Measurements from ENCODE around the gene JMJD4.
A peak's percentile ranks its signal among the peaks of the same experiment; 100 is the strongest.

Gene JMJD4, protein sequence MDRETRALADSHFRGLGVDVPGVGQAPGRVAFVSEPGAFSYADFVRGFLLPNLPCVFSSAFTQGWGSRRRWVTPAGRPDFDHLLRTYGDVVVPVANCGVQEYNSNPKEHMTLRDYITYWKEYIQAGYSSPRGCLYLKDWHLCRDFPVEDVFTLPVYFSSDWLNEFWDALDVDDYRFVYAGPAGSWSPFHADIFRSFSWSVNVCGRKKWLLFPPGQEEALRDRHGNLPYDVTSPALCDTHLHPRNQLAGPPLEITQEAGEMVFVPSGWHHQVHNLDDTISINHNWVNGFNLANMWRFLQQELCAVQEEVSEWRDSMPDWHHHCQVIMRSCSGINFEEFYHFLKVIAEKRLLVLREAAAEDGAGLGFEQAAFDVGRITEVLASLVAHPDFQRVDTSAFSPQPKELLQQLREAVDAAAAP

DNA sequence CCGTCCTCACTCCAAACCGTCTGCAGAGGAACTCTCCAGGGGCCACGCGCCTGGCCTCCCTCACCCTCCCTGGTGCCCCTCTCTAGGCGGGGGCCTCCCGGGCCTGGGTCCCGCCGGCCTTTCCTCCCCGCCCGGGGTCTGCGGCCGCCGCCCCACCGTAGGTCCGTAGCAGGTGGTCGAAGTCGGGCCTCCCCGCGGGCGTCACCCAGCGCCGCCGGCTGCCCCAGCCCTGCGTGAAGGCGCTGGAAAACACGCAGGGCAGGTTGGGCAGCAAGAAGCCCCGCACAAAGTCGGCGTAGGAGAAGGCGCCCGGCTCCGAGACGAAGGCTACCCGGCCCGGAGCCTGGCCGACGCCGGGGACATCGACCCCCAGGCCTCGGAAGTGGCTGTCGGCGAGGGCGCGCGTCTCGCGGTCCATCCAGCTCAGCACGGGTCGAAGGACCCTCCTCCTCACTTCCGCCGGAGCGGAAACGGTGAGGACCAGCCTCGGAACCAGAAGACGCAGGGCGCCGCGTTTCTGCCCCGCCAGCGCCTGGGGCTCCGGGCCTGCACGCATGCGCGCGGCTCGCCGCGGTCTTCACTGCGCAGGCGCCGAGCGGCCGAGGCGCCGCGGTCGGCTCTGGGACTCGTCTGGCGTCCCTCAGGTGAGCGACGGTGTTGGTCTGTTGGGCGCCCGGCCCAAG lies at the start of gene JMJD4, which contains the start of gene SNAP47:
TSS of gene JMJD4 (minus strand) at position 447 of the 683 bp plus-strand sequence. CDS start at position 418, 29 bp downstream.
TSS of gene SNAP47 (plus strand) at position 580 of the 683 bp plus-strand sequence. CDS start 12,302 bp downstream, outside the sequence.
- peak; percentile 90 for DNase-seq

DNA sequence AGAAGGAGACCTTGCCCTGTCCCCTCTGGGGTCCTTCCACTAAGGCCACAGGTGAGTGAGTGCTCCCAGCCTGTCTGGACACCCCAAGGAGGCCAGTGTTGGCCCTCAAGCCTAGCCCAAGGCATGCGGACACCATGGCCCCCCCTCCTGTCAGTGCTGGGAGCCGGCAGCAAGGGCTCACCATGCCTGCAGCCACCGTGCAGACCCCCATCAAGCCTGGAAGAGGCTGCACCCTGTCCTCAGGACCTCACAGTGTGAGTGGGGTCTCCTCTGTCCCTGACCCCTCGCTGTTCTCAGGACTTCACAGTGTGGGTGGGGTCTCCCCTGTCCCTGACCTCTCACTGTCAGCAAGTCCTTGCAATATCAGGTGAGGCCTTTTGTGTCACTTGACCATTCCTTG lies 47.1 kb upstream of the JMJD4 start:
- DNase-seq: no peak

DNA sequence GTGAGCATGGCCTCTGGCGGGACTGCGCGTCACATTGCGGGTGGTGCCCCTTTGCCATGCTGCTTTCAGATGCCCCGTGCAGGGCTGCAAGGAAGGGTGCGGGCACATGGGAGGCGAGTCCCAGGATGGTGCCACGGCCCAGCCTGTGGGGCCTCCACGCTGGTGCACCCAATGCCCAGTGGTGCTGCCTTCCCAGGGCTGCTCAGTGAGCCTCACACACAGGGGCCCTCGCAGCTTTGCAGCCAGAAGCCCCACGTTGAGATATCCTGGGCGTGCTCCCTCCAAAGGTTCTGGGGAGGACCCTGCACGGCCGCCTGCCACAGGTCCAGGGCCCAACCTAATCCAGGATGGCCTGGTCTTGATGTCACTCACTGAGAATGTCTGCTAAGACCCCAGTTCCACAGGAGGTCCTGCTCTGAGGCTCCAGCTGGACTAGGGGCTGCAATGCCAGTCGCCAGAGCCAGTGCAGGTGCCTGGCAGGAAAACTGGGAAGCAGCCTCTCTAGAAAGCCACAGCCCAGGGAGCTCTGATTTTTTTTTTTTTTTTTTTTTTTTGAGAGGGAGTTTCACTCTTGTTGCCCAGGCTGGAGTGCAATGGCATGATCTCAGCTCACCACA lies 46.3 kb upstream of the JMJD4 start:
- no peak for DNase-seq

DNA sequence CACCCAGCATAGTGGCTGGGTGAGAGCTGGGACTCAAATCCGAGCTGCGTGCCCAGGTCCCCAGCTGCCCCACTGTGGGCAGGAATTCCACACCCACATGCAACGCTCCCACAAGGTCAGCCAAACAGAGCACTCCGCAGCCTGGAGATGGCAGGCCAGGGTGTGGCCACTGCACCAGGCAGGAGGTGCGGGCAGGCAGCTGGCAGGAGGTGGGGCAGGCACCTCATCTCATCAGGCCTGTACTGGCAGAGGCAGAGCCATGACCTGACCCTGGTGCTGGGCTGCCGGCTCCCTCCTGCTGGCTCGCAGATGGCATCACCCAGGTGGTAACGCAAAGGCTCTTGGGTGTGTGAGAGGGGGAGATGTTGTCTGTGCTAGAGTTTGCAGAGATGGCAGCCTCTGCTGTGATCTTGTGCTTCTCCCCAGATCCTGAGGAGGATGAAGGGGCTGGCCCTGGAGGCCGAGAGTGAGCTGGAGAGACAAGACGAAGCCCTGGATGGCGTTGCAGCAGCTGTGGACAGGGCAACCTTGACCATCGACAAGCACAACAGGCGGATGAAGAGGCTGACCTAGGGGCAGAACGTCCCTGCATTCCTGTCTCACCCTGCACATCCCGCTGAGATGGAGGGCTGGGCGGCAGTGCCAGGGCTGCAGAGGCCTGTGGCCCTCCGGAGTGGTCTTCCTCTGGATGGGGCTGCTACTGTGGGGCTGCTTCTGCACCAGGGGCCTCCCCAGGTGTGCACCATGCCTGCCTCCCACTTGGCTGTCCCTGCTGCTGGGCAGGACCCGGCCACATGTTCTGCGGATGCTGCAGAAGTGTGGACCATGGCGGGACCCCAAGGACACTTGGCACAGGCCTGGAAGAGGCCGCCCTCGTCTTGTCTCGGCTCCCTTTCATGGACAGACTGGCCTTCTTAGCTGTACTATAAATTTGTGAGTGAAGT lies 45.3 kb upstream of the JMJD4 start:
- no peak for DNase-seq

DNA sequence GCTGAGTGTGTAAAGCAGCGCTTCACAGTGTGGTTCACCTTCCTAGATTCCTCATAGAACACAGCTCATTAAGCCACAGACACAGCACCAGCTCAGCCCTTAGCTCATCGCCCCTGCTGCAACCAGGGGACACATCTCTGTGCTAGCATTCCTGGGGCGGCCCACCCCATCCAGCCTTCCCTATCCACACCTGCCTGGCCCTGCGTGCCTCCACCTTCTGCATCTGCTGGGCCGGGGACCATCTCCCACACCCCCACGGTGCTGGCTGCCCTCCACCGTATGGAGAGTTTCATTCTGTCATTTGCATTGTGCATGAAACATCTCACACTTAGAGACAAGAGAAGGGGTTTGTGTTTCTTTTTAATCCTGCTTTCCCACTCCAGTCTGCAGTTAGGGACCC lies 44.6 kb upstream of the JMJD4 start:
- no peak for DNase-seq

DNA sequence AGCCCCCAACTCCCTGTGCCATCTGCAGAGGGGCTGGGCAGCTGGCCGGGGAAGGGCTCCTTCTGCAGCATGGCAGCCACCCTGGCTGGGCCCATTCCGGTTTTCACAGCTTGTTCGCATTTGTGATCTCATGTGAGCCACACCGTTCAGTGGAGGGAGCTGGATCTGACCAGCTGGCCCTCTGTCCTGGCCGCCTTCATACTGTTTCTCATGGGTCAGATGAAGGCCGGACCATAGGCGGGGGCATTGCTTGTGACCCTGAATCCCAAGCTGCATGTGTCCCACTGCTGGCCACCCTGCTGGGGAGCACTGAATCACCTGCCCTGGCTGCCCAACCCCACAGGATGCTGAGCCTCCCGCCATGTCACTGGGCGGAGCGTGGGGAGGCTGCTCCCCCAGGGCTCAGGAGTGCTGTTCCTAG lies 43.9 kb upstream of the JMJD4 start:
- DNase-seq: no peak

DNA sequence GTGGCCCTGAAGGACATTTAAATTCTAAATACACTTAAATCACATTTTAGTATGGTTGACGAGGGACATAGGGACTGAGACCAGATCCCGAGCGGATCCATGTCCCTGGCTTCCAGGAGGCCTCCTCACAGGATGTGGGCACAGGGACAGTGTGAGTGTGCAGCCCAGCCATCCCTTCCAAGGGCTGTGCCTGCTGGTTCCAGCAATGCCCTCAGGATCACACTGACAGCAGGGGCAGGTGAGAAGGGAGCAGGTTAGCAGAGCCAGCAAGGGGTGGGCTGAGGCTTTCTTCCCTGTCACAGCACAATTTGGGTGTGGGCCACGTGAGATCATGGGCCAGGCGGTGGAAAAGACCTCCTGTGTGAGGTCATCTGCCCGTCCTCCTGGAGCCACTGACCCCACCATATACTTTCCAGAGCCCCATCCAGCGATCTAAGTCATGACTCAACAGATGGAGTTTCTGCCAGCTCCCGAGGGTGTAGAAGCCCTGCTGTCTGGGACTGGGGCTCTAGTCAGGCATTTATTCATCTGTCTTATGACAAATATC lies 43.4 kb upstream of the JMJD4 start:
- DNase-seq: no peak

DNA sequence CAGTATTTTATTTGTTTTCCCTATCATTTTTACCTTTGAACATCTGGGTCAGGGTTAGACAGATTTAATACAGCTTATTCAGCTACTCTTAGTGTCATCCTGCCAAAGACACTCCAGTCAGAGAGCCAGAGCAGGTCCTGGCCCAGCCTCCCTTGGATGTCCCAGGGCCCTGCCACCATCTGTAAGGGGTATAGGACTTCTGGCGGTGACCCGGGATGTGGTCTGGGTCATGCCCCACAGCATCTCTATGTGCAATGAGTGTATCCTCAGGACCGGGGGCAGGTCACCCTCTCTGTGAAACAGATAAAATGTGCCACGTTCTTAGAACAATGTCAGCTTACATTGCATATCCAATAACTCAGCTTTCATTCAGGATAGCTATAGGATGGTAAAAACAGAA lies 42.5 kb upstream of the JMJD4 start:
- DNase-seq: no peak

DNA sequence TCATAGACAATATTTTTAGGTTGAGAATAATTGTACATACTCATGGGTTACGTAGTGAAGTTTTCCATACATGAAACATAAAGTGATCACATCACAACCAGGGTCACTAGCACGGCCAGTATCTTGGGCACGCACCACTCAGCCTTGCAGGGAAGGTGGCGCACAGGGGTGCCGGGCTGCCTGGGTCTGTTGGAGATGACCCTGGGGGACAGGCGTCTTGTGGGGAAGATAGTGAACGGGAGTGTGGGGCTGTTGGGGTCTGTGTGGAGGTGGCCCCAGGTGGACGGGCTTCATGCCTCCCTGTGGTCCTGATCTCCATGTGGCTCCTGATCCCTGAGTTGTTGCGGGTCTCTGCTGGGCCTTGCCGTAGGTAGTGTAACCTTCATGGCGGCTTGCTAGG lies 42.1 kb upstream of the JMJD4 start:
- DNase-seq: no peak

DNA sequence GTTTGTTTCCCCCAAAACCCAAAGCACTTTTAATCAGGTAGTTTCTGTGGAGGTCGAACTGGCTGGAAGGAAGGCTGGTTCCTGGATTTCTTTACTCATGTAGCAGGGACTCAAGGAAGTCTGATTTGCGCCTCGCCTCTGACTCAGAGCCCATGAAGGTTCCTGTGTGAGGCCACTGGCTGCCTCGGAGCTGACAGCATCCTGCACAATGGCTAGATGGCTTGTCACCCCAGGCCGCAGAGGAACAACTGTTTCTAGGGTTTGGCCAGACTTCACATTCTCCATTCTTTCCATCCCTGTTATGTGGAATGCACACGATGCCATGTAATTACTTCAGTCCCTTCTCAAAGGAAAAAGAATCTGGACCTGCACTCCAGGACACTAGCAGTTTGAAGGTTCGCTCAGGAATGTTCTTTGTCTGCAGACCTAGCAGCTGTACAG lies 41.2 kb upstream of the JMJD4 start:
- DNase-seq: no peak

DNA sequence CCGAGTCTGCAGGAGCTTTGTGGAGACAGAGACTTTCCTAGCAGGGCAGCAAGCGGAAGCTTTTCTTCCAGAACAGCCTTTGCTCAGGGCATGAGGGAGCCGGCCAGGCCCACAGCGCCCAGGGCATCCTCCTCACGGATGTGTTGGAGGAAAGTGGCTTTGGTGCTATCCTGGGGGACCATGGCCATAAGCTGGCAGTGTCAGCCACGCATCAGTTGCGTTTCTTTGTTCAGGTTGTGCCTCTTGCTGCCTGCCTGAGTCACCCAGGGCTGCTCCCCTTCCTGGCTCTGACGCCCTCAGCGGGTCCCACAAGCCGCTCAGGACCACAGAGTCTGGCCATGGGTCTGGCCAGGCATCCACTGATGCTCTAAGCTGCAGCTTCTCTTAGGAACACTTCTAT lies 40.7 kb upstream of the JMJD4 start:
- DNase-seq: no peak

DNA sequence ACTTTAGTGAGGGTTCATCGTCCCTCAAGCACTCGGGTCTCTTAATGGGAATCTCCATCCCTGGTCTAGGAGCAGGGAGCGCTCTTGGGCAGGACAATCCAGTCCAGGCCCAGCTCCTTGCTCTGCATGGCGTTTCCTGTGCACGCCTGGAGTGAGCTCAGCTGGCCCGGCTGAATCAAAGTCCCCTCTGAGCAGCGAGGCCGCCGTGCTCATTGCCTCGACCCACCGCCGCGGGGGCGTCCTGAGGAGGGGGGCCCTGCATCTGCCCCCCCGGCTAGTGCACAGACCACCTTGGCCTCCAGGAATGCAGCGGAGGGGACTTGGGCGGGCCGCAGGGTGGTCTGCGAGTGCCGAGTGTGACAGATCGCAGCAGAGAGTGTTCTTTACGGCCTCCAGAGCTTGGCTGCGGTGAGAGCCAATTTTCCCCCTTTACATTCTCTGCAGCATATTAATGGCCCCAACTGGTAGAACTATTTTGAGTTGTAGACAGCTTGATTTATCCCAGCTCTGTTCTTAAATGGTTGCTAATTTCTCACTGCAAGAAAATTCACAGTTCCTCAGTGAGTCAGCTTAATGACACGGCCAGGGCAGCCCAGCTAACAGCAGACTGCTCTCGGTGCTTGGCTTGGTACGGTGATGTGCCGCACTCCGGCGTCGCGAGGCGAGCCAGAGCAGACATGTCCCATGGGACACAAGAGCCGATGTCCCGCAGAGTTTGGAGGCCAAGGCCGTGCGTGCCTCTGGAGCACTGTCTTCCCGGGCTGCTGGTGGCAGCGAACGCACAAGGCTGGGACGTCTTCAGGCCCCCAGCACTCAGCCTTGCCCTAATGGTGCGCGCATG lies 39.9 kb upstream of the JMJD4 start:
- no peak for DNase-seq

DNA sequence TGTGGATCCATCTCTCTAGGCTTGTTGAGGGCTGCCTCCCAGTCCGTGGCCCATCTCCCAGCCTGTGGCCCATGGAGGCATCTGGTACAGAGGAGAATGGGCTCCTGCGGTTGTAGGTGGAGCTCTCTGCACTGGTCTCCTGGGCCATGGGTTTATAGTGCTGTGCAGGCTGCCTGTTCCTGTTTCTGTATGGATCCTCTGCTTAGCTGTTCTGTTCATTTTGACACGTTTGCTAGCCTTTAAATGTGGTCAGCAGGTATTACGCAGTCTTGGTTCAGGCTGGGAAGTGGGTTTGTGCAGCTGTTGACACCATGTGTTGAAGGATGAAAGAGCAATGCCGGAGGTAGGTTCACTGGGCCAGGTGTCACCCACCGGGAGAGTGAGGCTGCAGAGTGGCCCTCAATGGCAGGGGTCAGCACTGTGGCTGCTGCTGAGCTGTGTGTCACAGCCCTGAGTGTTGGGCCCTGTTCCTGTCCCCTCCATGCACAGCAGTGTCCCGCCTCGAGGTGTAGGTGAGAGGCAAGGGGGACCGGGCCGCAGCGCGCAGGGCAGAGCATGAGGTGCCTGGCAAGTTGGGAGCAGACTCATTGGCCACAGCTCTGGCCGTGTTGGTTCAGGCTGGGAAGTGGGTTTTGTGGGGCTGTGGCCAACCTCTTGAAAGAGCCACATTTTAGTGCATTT lies 39.1 kb upstream of the JMJD4 start:
- peak; percentile 64 for DNase-seq

DNA sequence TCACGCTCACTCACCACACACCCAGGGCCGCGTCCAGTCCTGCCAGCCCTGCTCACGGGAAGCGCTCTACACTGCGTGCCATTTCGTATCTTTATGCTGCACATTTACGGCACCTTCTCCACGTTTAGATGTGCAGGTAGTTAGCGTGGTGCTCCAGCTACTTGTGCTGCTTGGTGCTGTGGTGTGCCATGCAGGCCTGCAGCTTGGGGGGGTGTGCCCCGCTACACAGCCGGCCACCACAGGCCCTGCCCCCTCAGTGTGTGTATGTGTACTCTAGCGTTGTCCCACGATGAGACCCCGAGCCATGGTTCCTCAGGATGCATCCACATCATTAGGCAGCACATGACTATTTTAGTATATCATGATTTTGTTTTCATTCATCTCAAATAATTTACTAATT lies 38.5 kb upstream of the JMJD4 start:
- no peak for DNase-seq

DNA sequence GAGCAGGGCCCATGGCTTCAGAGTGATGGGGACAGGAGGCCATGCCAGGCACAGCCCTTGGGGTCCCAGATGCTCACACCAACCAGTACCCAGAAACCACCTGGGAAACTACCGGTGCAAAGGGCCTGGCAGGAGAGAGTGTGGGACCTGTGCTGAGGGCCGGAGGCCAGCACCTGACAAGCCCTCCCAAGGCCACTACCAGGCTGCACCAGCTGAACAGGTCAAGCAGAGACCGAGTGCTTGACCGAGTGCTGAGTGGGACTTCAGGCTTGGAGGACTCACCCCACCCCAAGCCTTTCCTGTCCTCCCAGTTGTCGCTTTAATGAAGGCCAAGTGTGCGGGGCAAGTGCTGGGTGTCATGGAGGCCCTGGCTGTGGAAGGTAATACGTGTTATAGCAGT lies 36.7 kb upstream of the JMJD4 start:
- no peak for DNase-seq

DNA sequence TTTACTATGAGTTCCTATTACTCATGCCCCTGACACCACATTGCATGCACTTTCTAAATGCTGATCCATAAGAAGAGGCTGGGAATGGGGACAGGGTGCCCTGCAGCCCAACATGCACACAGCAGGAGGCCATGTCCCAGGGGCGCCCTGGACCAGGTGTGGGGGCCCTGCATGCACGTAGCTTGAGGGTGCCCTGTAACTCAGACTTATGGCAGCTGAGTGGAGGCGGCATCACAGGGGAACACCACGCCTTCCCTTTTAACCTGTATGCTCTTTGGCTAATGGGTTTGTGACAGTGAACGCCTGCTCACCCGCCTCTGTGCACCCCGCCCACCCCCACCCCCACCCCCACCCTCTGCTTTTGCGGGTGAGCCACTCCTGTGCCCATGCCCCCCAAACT lies 36.2 kb upstream of the JMJD4 start:
- no peak for DNase-seq

DNA sequence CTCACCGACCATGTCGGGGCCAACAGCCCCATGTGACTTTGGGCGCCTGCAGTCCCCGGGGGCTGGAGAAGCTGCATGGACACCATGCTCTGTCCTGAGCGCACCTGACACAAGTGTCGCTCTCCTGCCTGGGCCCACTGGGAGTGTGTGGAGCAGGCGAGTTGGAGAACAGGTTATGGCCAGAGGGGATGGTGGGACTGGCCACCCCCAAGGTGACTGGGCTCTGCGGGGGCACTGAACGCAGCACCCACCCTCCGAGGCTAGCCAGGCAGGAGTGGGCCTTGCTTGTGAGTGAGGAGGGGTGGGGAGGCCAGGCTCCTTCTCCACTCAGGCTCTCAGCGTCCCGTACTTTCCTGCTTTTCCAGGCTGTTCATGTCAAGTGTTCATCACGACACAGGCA lies 35.7 kb upstream of the JMJD4 start:
- no peak for DNase-seq

DNA sequence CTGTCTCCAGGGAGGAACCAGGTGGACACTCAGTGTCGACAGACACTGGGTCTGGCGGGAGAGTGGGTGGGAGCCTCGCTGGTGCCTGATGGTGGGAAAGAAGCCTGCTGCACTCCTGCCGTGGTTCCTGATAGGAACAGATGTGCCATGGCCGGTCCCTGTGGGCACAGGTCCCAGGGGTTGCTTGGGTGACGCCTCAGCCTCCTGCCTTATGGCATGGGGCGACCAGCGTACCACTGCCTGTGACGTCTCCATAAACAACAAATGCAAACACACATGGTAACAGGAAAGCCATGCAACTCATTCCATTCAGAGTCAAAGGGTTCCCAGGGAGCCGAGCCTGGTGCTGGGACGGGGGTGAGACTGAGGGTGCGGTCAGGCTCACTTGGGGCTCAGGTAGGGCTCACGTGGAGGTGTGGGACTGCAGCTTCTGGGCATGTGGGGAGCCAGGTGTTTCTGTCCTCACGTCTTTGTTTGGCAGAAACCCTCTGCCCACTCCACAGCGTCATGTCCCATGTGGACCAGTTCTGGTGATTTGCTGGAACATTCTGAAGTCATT lies 34.9 kb upstream of the JMJD4 start:
- no peak for DNase-seq

DNA sequence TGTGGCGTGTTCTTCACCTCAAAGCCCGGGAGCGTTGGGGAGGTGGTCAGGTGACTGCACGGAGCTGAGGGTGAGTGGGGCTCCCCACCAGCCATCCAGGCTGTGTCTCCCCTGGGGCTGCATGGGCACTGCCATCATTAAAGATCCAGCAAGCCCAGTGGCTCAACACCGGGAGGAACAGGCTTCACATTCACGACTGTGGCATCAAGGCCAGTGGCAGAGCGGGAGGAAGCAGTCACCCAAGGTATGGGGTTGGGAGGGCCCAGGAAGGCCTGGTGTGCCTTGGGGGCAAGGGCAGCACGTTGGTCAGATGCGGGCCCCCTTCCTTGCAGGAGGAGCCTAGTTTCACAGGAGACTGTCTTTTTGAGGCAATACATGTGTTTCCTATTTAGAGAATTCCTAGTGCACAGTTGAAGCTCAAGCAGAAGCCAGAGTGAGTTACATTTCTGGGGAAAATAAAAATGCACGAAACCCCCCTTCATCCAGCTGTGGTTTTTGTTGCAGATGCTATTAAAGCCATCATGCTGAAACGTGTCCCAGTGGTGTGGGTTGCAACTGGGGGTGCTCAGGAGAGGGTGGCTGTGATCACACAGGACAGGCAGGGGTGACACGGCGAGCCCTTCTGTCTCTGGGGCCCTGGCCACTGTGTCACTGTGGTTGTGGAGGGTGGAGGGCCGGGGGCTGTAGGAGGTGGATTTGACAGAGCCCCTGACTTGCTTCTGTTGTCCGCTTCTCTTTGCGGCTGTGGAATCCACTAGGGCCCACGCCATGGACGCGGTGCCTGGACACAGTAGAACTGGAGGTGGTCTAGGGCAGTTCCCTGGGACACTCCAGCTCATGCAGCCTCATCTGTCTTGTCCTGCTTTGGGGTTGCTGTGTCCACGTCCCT lies 34.2 kb upstream of the JMJD4 start:
- no peak for DNase-seq

All from NCI-H2107 (cell line).